ENCODE data around the gene ERMP1.

ERMP1 gene

GRCh38 chr9:5748438-5748837, 84.5 kb downstream of the ERMP1 start:
- no peak overlapping the region for H3K4me3 ChIP-seq (ENCODE audit: low read length)
- no peak for DNase-seq (ENCODE audit: low read depth, low spot score)

GRCh38 chr9:5743109-5743508, 89.8 kb downstream of the ERMP1 start:
- no peak for DNase-seq (ENCODE audit: low read depth, low spot score)

GRCh38 chr9:5736563-5737346, 96.2 kb downstream of the ERMP1 start:
- no peak for DNase-seq (ENCODE audit: low read depth, low spot score)
- no peak overlapping the region for H3K4me3 ChIP-seq (ENCODE audit: low read length)

More at GRCh38 chr9:5743109-5743508, 89.8 kb downstream of the ERMP1 start:
- H3K4me3 ChIP-seq (ENCODE audit: low read length) = no peak overlapping the region

DNA sequence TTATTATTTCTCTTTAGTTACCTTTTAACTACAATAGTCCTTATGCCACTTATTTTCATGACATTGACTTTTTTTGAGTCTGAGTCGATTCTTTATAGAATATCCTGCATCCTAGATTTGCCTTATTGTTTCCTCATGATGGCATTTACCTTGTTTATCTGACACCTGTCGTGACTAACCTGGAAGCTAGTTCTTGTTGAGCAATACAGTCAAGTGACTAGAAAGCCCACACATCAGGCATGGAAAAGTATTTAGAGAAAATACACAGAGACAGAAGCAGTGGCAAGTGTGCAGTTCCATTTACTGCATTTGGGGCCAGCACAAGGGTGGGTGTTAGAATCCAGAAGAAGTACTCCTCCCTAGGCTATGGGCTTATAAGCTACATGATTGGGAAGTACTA, 97.8 kb downstream of the ERMP1 start:
- H3K4me3 ChIP-seq (ENCODE audit: low read length) = no peak overlapping the region
- no peak for DNase-seq (ENCODE audit: low read depth, low spot score)
